Mesodermal cell (in vitro differentiated cells): ENCODE measurements around the gene LUC7L2.
"Not testable (repeated sequence)": the region's sequence is repeated elsewhere in the genome, so short reads cannot be mapped to it uniquely, and the experiment has no call there.

Source experiments
- H3K27ac ChIP-seq: 2 replicates; pipeline ENCODE4 v1.7.0; 2013; ENCODE audit warnings: mild to moderate bottlenecking, low read depth, low read length, moderate library complexity; ENCODE audit not compliant: severe bottlenecking
- H3K36me3 ChIP-seq: 2 replicates; pipeline ENCODE4 v1.7.1; 2013; ENCODE audit warnings: mild to moderate bottlenecking, low read length, moderate library complexity; ENCODE audit not compliant: control insufficient read depth, insufficient read depth
- H3K4me1 ChIP-seq: one replicate; pipeline ENCODE4 v1.7.1; 2013; ENCODE audit warnings: mild to moderate bottlenecking, low read length; ENCODE audit not compliant: insufficient read depth, control insufficient read depth, poor library complexity, severe bottlenecking
- H3K4me3 ChIP-seq: 2 replicates; pipeline ENCODE4 v1.7.0; 2013; ENCODE audit warnings: low read length, control low read depth, mild to moderate bottlenecking; ENCODE audit not compliant: insufficient read depth, poor library complexity, severe bottlenecking; ENCODE audit errors: extremely low read depth
- H3K9me3 ChIP-seq: 2 replicates; pipeline ENCODE4 v1.7.1; 2013; ENCODE audit warnings: mild to moderate bottlenecking, low read length, moderate library complexity; ENCODE audit not compliant: control insufficient read depth
- WGBS, 2 experiments: methylation state at CpG; one replicate each; pipeline ENCODE4 v1.1.5; 2013; ENCODE audit warnings: missing lambda C conversion rate in 2 of 2; ENCODE audit not compliant: insufficient coverage in 2 of 2; 5-methylcytosine and 5-hydroxymethylcytosine counted together

LUC7L2 gene

GRCh38 chr7:139396323-139396951, 36.7 kb downstream of the LUC7L2 start:
- no peak overlapping the region for H3K27ac ChIP-seq
- no peak overlapping the region for H3K4me3 ChIP-seq
- H3K9me3 ChIP-seq = no peaks in the 10 kb centered on the region
- no peaks in the 10 kb centered on the region for H3K4me1 ChIP-seq
- peaks cover 52% of the 10 kb centered on the region for H3K36me3 ChIP-seq
- 83 to 96% methylated on average over 2 to 3 of the region's 3 CpGs for WGBS, 2 experiments

DNA sequence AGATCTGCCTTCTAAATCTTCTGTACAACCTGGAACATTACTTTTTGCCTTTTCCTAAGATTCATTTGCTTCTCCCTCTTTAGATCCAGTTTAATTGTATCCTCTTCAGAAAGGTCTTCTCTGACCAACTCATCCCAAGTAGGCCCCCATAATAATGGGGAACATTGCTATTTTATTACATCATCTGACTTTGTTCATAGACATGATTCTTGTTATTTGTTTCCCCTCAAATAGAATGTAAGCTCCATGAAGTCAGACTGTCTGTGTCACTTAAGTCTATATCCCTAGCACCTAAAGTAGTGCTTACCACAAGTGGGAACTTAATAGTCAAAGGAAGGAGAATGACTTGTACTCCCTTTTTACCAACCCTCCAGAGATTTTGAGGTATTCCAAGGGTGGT, 37.5 kb downstream of the LUC7L2 start:
- Histone ChIP-seq H3K27ac (no peak overlapping the region), H3K9me3 (no peaks in the 10 kb centered on the region), H3K4me1 (no peaks in the 10 kb centered on the region), H3K36me3 (peaks cover 57% of the 10 kb centered on the region), H3K4me3 (no peak overlapping the region)

DNA sequence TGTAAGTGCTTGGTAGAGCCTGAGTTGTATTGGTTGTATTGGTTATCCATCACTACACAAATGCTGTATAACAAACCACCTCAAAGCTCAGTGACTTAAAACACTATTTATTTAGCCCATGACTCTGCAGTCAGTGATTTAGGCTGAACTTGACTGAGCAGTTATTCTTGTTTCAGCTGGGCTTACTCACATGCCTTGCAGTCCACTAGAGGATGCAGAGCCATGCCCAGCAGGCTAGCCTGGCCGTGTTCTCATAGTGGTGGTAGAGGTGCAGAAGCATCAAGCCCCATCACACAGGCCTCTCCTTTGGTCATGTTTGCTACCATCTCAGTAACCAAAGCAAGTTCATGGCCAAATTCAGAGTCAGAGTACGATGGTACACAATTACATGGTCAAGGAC, 43.9 kb downstream of the LUC7L2 start:
- Histone ChIP-seq H3K36me3 (peaks cover 77% of the 10 kb centered on the region), H3K9me3 (no peaks in the 10 kb centered on the region), H3K27ac (no peak overlapping the region), H3K4me1 (no peaks in the 10 kb centered on the region), H3K4me3 (no peak overlapping the region)
- 100% methylated on average over 1 of the region's 2 CpGs; no CpG with 5 or more reads in 1 of the 2 experiments for WGBS, 2 experiments

DNA sequence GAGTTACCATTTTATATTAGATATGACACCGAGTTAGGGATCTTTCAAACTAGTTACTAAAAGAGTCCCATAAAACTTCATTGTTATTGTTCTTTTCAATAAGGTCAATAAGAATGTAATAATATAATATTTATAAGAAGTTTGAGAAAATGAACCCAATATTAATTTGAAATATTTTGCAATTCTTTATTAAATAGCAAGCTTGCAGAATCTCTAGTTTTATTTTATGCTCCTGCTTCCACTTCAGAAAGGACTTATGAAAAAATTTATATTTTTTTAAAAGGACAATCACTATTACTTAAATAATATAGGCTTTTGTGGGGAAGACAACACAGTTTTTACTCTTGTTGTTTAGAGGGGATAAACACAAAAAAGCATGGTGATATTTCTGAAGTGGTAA, 47.9 kb downstream of the LUC7L2 start:
- H3K27ac ChIP-seq = no peak overlapping the region
- no peaks in the 10 kb centered on the region for H3K4me1 ChIP-seq
- no CpG with 5 or more reads among the region's 1 CpG for WGBS, 2 experiments
- H3K36me3 ChIP-seq = peaks cover 81% of the 10 kb centered on the region
- H3K9me3 ChIP-seq = no peaks in the 10 kb centered on the region
- H3K4me3 ChIP-seq = no peak overlapping the region

- not testable (repeated sequence) for H3K27ac ChIP-seq, H3K9me3 ChIP-seq, H3K4me3 ChIP-seq, H3K4me1 ChIP-seq
- whole genome bisulfite sequencing, 2 experiments = 97 to 100% methylated on average over 3 to 4 of the region's 6 CpGs
- peaks cover 80% of the 10 kb centered on the region for H3K36me3 ChIP-seq
Measured at GRCh38 chr7:139414743-139415402, 55.2 kb downstream of the LUC7L2 start.

DNA sequence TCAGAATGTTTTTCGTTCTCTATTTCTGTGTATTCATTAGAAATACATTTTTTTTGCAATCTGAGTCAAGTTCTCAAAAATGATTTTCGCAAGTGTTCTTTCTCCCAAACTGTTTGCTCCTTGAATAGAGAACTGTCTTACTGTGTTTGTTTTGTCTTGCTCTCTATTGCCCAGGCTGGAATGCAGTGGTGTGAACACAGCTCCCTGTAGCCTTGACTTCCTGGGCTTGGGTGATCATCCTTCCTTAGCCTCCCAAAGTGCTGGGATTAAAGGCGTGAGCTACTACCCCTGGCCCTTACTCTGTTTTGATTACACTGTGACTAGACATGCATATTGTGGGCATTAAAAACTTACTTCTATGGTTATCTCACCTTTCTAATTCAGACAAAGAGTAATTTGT, 56.7 kb downstream of the LUC7L2 start:
- no peaks in the 10 kb centered on the region for H3K9me3 ChIP-seq
- H3K4me1 ChIP-seq = no peaks in the 10 kb centered on the region
- peaks cover 85% of the 10 kb centered on the region for H3K36me3 ChIP-seq
- no peak overlapping the region for H3K27ac ChIP-seq
- H3K4me3 ChIP-seq = no peak overlapping the region
- 100% methylated on average over 2 of the region's 3 CpGs; no CpG with 5 or more reads in 1 of the 2 experiments for WGBS, 2 experiments

- 98 to 99% methylated on average over 14 to 15 of the region's 15 CpGs for WGBS, 2 experiments
- no peaks in the 10 kb centered on the region for H3K9me3 ChIP-seq
- H3K27ac ChIP-seq = no peak overlapping the region
- H3K4me1 ChIP-seq = no peaks in the 10 kb centered on the region
- no peak overlapping the region for H3K4me3 ChIP-seq
- H3K36me3 ChIP-seq = peaks cover 84% of the 10 kb centered on the region
Measured at GRCh38 chr7:139417478-139417877, 57.8 kb downstream of the LUC7L2 start.

DNA sequence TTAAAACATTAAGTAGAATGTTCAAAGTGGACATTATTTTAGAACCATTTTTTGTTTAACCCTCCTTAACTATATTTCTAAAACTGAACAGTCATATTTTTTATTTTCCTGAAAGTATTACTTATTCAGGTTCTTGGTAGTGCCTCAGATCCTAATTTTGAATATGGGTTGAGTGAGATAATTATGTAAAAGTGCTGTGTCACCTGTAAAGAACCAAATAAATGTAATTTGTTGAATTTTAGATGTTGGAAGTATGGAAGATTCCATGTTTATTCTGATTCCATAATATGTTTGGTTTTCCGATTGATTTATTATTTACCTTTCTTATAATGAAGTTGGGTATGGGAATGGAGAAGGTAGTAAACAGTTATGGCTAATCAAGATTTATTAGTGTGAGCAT, 61.4 kb downstream of the LUC7L2 start:
- 100% methylated on average over 1 of the region's 1 CpG; no CpG with 5 or more reads in 1 of the 2 experiments for WGBS, 2 experiments
- no peaks in the 10 kb centered on the region for H3K4me1 ChIP-seq
- H3K27ac ChIP-seq = no peak overlapping the region
- H3K36me3 ChIP-seq = peaks cover 77% of the 10 kb centered on the region
- no peak overlapping the region for H3K4me3 ChIP-seq
- H3K9me3 ChIP-seq = no peaks in the 10 kb centered on the region

- WGBS, 2 experiments = 89 to 96% methylated on average over 7 of the region's 7 CpGs
- Histone ChIP-seq H3K4me1 (no peaks in the 10 kb centered on the region), H3K27ac (peak overlapping the region; percentile 60), H3K36me3 (peaks cover 74% of the 10 kb centered on the region), H3K4me3 (no peak overlapping the region), H3K9me3 (no peaks in the 10 kb centered on the region)
Measured at GRCh38 chr7:139422126-139422525, 62.4 kb downstream of the LUC7L2 start.

GRCh38 chr7:139423091-139423490, 63.4 kb downstream of the LUC7L2 start:
- Histone ChIP-seq H3K36me3 (peaks cover 74% of the 10 kb centered on the region), H3K27ac (no peak overlapping the region), H3K4me1 (no peaks in the 10 kb centered on the region), H3K9me3 (no peaks in the 10 kb centered on the region), H3K4me3 (no peak overlapping the region)
- 89 to 100% methylated on average over 1 to 3 of the region's 4 CpGs for WGBS, 2 experiments

DNA sequence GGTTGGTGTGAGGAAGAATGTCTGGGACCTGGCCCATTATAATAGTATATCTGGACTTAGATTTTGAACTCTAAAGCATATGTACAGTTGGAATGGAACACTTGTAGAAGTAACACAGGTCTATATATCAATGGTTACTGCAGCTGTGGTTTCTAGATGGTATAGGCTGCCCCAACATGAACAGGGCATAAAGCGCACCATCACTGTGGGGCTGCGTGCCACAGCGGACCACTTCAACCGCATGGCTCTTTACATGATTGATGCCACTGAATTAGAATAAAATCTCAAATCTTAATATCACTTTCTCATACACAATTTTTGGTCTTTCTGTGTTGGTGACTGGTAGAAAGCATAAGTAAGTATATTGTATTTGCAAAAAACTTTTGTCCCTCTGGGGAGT, 64.3 kb downstream of the LUC7L2 start:
- no peak overlapping the region for H3K27ac ChIP-seq
- WGBS, 2 experiments = 100% methylated on average over 2 of the region's 4 CpGs; no CpG with 5 or more reads in 1 of the 2 experiments
- H3K36me3 ChIP-seq = peaks cover 70% of the 10 kb centered on the region
- no peaks in the 10 kb centered on the region for H3K4me1 ChIP-seq
- H3K4me3 ChIP-seq = no peak overlapping the region
- H3K9me3 ChIP-seq = no peaks in the 10 kb centered on the region
